K562 (cell line): Measurements from ENCODE around the gene PRDX6. TPM values are rescaled to one million over a fixed set of nuclear protein-coding genes. Genes with fewer than 3 reads are reported as not detected.

Experiments used
- ATAC-seq: fragments of 200-7000 bp; cut with Tn5 transposase; 3 replicates; pipeline ENCODE4 v1.9.1; 2020; ENCODE audit warnings: moderate library complexity
- BruUV-seq: library from RNA; stranded (reverse); fragments of 400-500 nt; replicated peaks from 2 replicates; lab custom pipeline; 2021; lab: Mats Ljungman, UMichigan
- CTCF ChIA-PET: fragments of 300-600 bp; formaldehyde crosslinking; extraction: SDS; loops from one replicate; lab custom pipeline; 2021; ENCODE audit warnings: low intra/inter-chr PET ratio; lab: Yijun Ruan, JAX
- POLR2A ChIA-PET: fragments of 300-600, 350-650 bp; sonication (Branson Sonifier 250); formaldehyde crosslinking; extraction: SDS; loops from one replicate; lab custom pipeline; 2021; ENCODE audit warnings: antibody characterized with exemption, inconsistent platforms; lab: Yijun Ruan, JAX
- DNase-seq, 4 experiments: peaks; one replicate each; pipeline versions ENCODE4 v3.0.0 to v3.0.0-alpha.2; 2011 to 2018; ENCODE audit warnings: low spot score in 3 of 4, mixed read lengths in 3 of 4; ENCODE audit errors: extremely low read depth in 1 of 4
- FAIRE-seq: peaks from 2 replicates; lab custom pipeline; 2011; peaks lifted over from hg19 to GRCh38; lab: Jason Lieb, UNC
- H2AFZ ChIP-seq: 2 replicates; pipeline ENCODE4 v1.6.0; 2011; ENCODE audit warnings: low read depth, low read length, control low read depth, inconsistent platforms
- H3K27ac ChIP-seq: fragments of 200-600 bp; 3 replicates; pipeline ENCODE4 v1.8.0; 2011; ENCODE audit warnings: low read depth, mild to moderate bottlenecking, control low read depth, inconsistent platforms, low read length, moderate library complexity, mixed read lengths; ENCODE audit errors: extremely low read depth
- H3K27me3 ChIP-seq, 2 experiments: fragments of 300-600 bp in 1 of 2; 2 replicates in 1 of 2; 3 replicates in 1 of 2; pipeline versions ENCODE4 v1.6.0 to v1.8.0; 2011; ENCODE audit warnings: inconsistent platforms in 2 of 2, low read length in 2 of 2, mild to moderate bottlenecking in 1 of 2, mixed read lengths in 1 of 2, moderate library complexity in 1 of 2; ENCODE audit not compliant: control insufficient read depth in 2 of 2, insufficient read depth in 2 of 2
- H3K36me3 ChIP-seq: fragments of 300-600 bp; 3 replicates; pipeline ENCODE4 v1.8.0; 2011; ENCODE audit warnings: mild to moderate bottlenecking, low read length, inconsistent platforms; ENCODE audit not compliant: control insufficient read depth, insufficient read depth
- H3K4me1 ChIP-seq, 2 experiments: fragments of 200-600 bp in 1 of 2; replicated peaks in 1 of 2; 2 replicates in 1 of 2; 3 replicates in 1 of 2; pipeline versions ENCODE4 v1.5.1 to v1.8.0; 2011; ENCODE audit warnings: inconsistent platforms in 2 of 2, low read length in 2 of 2, mild to moderate bottlenecking in 1 of 2, mixed read lengths in 1 of 2, moderate library complexity in 1 of 2; ENCODE audit not compliant: control insufficient read depth in 2 of 2, insufficient read depth in 2 of 2
- H3K4me2 ChIP-seq: 2 replicates; pipeline ENCODE4 v1.6.1; 2011; ENCODE audit warnings: low read length, control low read depth, inconsistent platforms, mixed read lengths; ENCODE audit not compliant: insufficient read depth
- H3K4me3 ChIP-seq: fragments of 200-600 bp; sonication (generic), shearing (Covaris generic); 2 replicates; pipeline ENCODE4 v1.5.1; 2016; ENCODE audit warnings: control low read depth, inconsistent platforms
- H3K79me2 ChIP-seq: fragments of 200-600 bp; 3 replicates; pipeline ENCODE4 v1.8.0; 2011; ENCODE audit warnings: low read length, inconsistent platforms; ENCODE audit not compliant: control insufficient read depth, insufficient read depth
- H3K9ac ChIP-seq, 2 experiments: 2 replicates each; pipeline versions ENCODE4 v1.6.0 to v1.6.1; 2011; ENCODE audit warnings: low read depth in 2 of 2, low read length in 2 of 2, control low read depth in 1 of 2, inconsistent platforms in 1 of 2, mild to moderate bottlenecking in 1 of 2, mixed read lengths in 1 of 2; ENCODE audit not compliant: insufficient read depth in 1 of 2
- H3K9me1 ChIP-seq: one replicate; pipeline ENCODE4 v1.6.0; 2011; ENCODE audit warnings: inconsistent platforms, mild to moderate bottlenecking, low read length, moderate library complexity; ENCODE audit not compliant: control insufficient read depth, insufficient read depth
- H3K9me3 ChIP-seq: replicated peaks from 2 replicates; pipeline ENCODE4 v1.5.1; 2011; ENCODE audit warnings: low read depth, low read length, inconsistent platforms; ENCODE audit not compliant: control insufficient read depth, insufficient read depth
- H4K20me1 ChIP-seq: replicated peaks from 2 replicates; pipeline ENCODE4 v1.6.1; 2011; ENCODE audit warnings: low read length, inconsistent platforms, mixed read lengths; ENCODE audit not compliant: control insufficient read depth, insufficient read depth
- DPF2 ChIP-seq: fragments of 450-650 bp; IDR thresholded peaks from 2 replicates; pipeline ENCODE4 v1.6.1; 2016
- MAX ChIP-seq: sonication (generic); formaldehyde crosslinking; IDR thresholded peaks from 2 replicates; pipeline ENCODE4 v1.9.0; 2022; ENCODE audit warnings: mild to moderate bottlenecking, missing genetic modification reagents
- MYBL2 ChIP-seq, 2 experiments: fragments of 450-650 bp in 1 of 2; sonication (generic) in 1 of 2; formaldehyde crosslinking in 1 of 2; IDR thresholded peaks; 2 replicates each; pipeline versions ENCODE4 v1.6.1 to v1.8.1; 2017 to 2022; ENCODE audit warnings: borderline replicate concordance in 1 of 2, inconsistent platforms in 1 of 2, low read depth in 1 of 2, mild to moderate bottlenecking in 1 of 2, missing genetic modification reagents in 1 of 2, moderate library complexity in 1 of 2
- TAF1 ChIP-seq: IDR thresholded peaks from 2 replicates; pipeline ENCODE4 v1.6.1; 2011; ENCODE audit warnings: mild to moderate bottlenecking, low read length, moderate library complexity; ENCODE audit not compliant: insufficient read depth, control insufficient read depth, severe bottlenecking; ENCODE audit errors: extremely low read depth
- whole genome bisulfite sequencing: fragments of 100-300 bp; shearing (Covaris generic); methylation state at CpG from one replicate; pipeline ENCODE4 v1.1.6; 2016; ENCODE audit warnings: low coverage, mixed read lengths; ENCODE audit not compliant: insufficient coverage; ENCODE audit errors: missing lambda C conversion rate; 5-methylcytosine and 5-hydroxymethylcytosine counted together
- in situ Hi-C: fragments of 300-500 bp; cut with MboI; formaldehyde crosslinking; loops from 4 replicates; pipeline ENCODE4 v1.15.0; 2018; ENCODE audit warnings: inconsistent platforms, mixed read lengths
- intact Hi-C: fragments of 100-400 bp; cut with micrococcal nuclease; formaldehyde crosslinking; loops from 2 replicates; pipeline ENCODE4 v1.14.2; 2022
- polyA plus RNA-seq, 8 experiments: library from polyadenylated mRNA; depleted of rRNA in 4 of 8; stranded (reverse) in 5 of 8; unstranded in 3 of 8; fragments of >200 nt; fragmentation: Nextera tagmentation in 2 of 8; fragmentation: Illumina TruSeq in 1 of 8; extraction: Ambion mirVana in 2 of 8; extraction: Trizol in 1 of 8; gene quantifications; 2 replicates each; pipeline versions ENCODE4 v1.2.1 to v1.2.3, GENCODE V29; 2011 to 2014; ENCODE audit warnings: inconsistent platforms in 1 of 8, missing spikeins in 1 of 8
- total RNA-seq, 7 experiments: library from RNA; depleted of rRNA in 6 of 7; stranded (reverse); fragments of >200 nt in 6 of 7; fragmentation: Illumina TruSeq in 2 of 7; extraction: Trizol in 2 of 7; gene quantifications; 2 replicates each; pipeline versions ENCODE4 v1.2.1 to v1.2.3, GENCODE V29; 2011 to 2021; ENCODE audit warnings: low replicate concordance in 1 of 7
- TF ChIP-seq, protein P1 (sequence below): fragments of 450-650 bp; IDR thresholded peaks from 2 replicates; pipeline ENCODE4 v1.6.1; 2016

PRDX6 gene
- total and polyA plus RNA-seq, 9 of the 15 experiments (the other 6 are each of a cell fraction or from before 2014, with no cell fraction given): 277 to 1,082 (median 610) TPM

- H3K9ac ChIP-seq: no peak overlapping the region
- no peak for ATAC-seq
- TF ChIP-seq, protein P1, sequence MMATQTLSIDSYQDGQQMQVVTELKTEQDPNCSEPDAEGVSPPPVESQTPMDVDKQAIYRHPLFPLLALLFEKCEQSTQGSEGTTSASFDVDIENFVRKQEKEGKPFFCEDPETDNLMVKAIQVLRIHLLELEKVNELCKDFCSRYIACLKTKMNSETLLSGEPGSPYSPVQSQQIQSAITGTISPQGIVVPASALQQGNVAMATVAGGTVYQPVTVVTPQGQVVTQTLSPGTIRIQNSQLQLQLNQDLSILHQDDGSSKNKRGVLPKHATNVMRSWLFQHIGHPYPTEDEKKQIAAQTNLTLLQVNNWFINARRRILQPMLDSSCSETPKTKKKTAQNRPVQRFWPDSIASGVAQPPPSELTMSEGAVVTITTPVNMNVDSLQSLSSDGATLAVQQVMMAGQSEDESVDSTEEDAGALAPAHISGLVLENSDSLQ: 0 out of 2 replicates have a peak, but pooled peaks have one; percentile 22
- TF ChIP-seq DPF2 (no peak), MYBL2 (IDR thresholded peaks at IDR 0.05; ENCODE audit: low read depth) (no peak), MYBL2 (CRISPR knock-in tag; IDR thresholded peaks at IDR 0.05; ENCODE audit: borderline replicate concordance) (no peak), TAF1 (no peak), MAX (CRISPR knock-in tag) (no peak)
- H2AFZ ChIP-seq: no peak overlapping the region
- in situ Hi-C loops (no loop called here), intact Hi-C loops (no loop called here)
- no peaks in the 10 kb centered on the region for H4K20me1 ChIP-seq
- POLR2A ChIA-PET: interaction anchor here (0.8 to 2.7 kb wide), 6 partner anchors 9 to 113 kb away, joined by 3 to 39 read pairs (median 4); partner anchors contain the start of gene PRDX6
- H3K9me1 ChIP-seq: no peaks in the 10 kb centered on the region
- H3K36me3 ChIP-seq: peaks cover 62% of the 10 kb centered on the region
- no peaks in the 10 kb centered on the region for H3K27me3 ChIP-seq
- no peak overlapping the region for H3K4me3 ChIP-seq
- WGBS: 82% methylated on average over 2 of the region's 2 CpGs
- no peak overlapping the region for H3K27ac ChIP-seq
- no peaks in the 10 kb centered on the region for H3K9me3 ChIP-seq
- BruUV-seq: TSS peak; percentile 17
- CTCF ChIA-PET: no interaction called here
- no peaks in the 10 kb centered on the region for H3K4me1 ChIP-seq
- H3K79me2 ChIP-seq: peaks cover 5% of the 10 kb centered on the region; the same call in 1 of the 3 replicates
- H3K4me2 ChIP-seq: no peak overlapping the region
- no peak for DNase-seq
- no peak for FAIRE-seq
These were observed 10.9 kb downstream of the PRDX6 start for GRCh38 chr1:173488001-173488400.
